Coronary artery (tissue), 2 donors: ENCODE data around the gene WDR76.
"Not testable (repeated sequence)": the region's sequence is repeated elsewhere in the genome, so short reads cannot be mapped to it uniquely, and the experiment has no call there.

Source experiments
- DNase-seq: peaks from one replicate; pipeline ENCODE4 v3.0.0-alpha.2; 2017; ENCODE audit warnings: low spot score
- H3K27ac ChIP-seq, 2 donors: fragments of 200-600 bp; sonication (generic); one replicate each; pipeline ENCODE4 v1.5.1; 2016 to 2019
- H3K4me3 ChIP-seq: fragments of 200-600 bp; sonication (generic); 2 replicates; pipeline ENCODE4 v1.5.1; 2016; ENCODE audit warnings: mild to moderate bottlenecking, moderate library complexity
- TF ChIP-seq, protein P1 (sequence below): fragments of 200-600 bp; sonication (generic); IDR thresholded peaks from one replicate; pipeline ENCODE4 v1.5.1; 2019; ENCODE audit warnings: antibody characterized with exemption

The WDR76 gene

DNA sequence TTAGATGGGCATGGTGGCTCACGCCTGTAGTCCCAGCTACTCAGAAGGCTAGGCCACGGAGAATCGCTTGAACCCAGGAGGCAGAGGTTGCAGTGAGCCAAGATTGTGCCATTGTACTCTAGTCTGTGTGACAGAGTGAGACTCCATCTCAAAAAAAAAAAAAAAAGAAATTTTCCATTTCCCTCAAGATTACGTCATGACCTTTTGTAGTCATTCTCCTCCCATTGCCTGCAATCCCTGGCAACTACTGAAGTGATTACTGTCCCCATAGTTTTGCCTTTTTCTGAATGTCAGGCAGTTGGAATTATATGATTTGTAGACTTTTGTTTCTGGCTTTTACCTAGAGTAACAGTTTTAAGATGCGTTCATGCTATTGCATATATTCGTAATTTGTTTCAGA is 28.0 kb downstream of the WDR76 start:
- DNase-seq: no peak
- H3K27ac ChIP-seq: no peak overlapping the region
- TF ChIP-seq, protein P1, sequence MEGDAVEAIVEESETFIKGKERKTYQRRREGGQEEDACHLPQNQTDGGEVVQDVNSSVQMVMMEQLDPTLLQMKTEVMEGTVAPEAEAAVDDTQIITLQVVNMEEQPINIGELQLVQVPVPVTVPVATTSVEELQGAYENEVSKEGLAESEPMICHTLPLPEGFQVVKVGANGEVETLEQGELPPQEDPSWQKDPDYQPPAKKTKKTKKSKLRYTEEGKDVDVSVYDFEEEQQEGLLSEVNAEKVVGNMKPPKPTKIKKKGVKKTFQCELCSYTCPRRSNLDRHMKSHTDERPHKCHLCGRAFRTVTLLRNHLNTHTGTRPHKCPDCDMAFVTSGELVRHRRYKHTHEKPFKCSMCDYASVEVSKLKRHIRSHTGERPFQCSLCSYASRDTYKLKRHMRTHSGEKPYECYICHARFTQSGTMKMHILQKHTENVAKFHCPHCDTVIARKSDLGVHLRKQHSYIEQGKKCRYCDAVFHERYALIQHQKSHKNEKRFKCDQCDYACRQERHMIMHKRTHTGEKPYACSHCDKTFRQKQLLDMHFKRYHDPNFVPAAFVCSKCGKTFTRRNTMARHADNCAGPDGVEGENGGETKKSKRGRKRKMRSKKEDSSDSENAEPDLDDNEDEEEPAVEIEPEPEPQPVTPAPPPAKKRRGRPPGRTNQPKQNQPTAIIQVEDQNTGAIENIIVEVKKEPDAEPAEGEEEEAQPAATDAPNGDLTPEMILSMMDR: no peak
- H3K4me3 ChIP-seq: no peak overlapping the region

DNA sequence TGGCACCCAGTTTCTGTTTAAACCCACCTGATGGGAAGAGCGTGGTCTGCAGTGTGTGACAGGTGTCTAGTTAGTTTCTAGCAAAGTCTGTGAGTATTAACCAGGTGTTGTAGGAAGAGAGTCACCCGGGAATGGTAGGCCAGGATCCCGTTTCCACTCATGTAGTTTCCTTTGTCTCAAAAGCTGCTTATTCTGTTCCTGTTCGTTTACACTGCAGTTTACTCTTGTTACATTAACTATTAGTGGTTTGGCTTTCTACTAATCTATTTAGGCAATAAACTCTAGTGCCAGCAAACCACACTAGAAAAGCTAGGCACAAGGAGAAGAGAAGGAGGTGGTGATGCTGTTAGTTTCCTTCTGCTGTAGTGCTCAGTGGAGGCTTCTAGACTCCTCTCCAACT is 32.7 kb downstream of the WDR76 start:
- H3K4me3 ChIP-seq: no peak overlapping the region
- DNase-seq: no peak
- TF ChIP-seq, protein P1: no peak
- no peak overlapping the region for H3K27ac ChIP-seq

DNA sequence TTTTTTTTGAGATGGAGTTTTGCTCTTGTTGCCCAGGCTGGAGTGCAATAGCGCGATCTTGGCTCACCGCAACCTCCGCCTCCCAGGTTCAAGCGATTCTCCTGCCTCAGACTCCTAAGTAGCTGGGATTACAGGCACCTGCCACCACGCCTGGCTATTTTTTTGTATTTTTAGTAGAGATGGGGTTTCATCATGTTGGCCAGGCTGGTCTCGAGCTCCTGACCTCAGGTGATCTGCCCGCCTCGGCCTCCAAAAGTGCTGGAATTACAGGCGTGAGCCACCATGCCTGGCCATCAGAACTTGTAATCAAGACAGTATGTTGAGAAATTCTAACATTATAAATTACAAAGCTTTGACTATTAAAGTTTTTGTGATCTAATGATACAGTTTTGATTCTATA is 39.8 kb downstream of the WDR76 start:
- not testable (repeated sequence) for H3K4me3 ChIP-seq, DNase-seq, H3K27ac ChIP-seq

DNA sequence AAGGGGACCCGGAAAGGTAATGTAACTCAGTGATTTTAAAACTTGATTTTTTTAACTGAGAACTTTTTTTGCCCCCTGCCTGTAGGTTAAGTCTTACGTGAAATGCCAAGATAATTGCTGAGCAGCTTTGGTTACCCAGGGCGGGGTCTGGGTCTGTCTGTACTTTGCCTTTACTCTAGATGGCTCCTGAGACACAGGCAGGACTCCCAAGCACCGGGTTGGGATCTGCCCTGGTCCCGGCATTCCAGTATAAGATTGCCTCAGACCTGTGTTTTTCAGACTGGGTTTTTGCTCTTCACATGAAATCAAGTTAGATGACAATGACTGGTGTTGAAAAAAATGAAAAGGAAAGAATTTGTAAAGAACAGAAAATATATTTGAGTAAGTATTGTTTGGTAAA is 40.3 kb downstream of the WDR76 start:
- Histone ChIP-seq H3K27ac (no peak overlapping the region), H3K4me3 (no peak overlapping the region)
- no peak for DNase-seq
- TF ChIP-seq, protein P1: no peak

DNA sequence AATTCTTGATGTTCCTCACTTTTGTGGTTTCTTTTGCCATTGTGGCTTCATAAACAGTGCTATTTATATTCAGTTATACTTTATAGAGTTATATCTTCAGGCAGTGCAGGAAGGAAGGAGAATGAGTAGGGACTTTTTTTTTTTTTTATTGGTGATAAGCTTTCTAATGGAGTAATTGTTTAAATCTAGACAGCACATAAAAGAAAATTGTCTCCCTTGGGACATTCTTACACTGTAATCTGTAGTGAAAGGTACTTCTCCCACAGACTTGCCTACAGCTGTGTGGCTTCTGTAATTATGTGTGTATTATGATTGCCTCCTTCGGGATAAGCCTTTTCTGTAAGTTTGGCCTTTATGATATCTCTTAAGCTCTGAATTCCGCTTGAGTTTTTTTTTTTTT is 41.6 kb downstream of the WDR76 start:
- no peak overlapping the region for H3K4me3 ChIP-seq
- no peak for DNase-seq
- no peak overlapping the region for H3K27ac ChIP-seq
- TF ChIP-seq, protein P1: no peak

DNA sequence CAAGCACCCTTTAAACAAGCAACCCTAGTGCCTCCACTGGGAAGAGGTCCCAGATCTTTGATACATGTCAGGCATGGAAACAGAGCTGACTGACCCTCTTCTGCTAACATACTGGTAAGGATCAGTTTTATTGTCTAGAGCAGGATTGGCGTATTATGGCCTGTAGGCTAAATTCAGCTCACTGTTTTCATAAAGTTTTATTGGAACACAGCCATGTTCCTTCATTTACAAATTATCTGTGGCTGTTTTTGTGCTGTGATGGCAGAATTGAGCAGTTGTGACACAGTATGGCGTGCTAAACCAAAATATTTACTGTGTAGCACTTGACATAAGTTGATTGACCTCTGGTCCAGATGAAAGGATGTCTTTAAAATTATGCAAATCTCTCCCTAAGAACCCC is 45.0 kb downstream of the WDR76 start:
- H3K4me3 ChIP-seq: no peak overlapping the region
- TF ChIP-seq, protein P1: no peak
- no peak overlapping the region for H3K27ac ChIP-seq
- DNase-seq: no peak

DNA sequence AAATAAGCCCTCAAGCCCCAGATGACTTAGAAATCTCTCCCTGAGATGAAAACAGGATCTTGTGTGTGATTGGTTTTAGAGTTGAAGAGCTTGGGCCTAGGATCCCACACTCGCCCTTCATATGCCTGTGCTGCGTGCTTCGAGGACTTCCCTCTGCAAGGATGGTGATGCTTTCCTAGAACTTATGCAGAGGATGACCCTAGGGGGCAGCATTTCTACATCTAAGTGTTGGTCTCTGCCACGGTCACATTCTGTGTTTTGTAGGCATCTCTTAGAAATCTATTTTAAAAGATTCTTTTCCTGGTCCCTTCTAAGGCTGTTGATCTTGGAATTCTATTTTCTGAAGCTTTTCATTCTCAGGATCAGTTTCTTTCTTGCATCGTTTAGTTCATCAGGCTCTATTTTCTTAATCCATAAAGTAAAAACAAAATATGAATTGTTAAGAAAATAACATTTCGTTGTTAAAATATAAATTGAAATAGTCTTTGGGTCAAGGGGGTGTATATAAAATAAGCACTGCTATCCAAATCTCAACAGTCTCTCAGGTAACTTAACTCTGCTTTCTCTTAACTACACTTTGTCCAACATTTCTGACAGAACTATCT is 45.7 kb downstream of the WDR76 start:
- H3K4me3 ChIP-seq: no peak overlapping the region

More for the DNA sequence above, 45.7 kb downstream of the WDR76 start:
- no peak overlapping the region for H3K27ac ChIP-seq
- TF ChIP-seq, protein P1: peak; percentile 28
- DNase-seq: no peak
